ENCODE measurements around the gene NEU2.
"Not testable (repeated sequence)": the region's sequence is repeated elsewhere in the genome, so short reads cannot be mapped to it uniquely, and the experiment has no call there.

The NEU2 gene

GRCh38 chr2:233051241-233052149 lies 19.0 kb downstream of the NEU2 start:
- no peaks in the 10 kb centered on the region for H3K27me3 ChIP-seq (replicated peaks; ENCODE audit: control insufficient read depth, insufficient read depth, low read length)
- no peak for DNase-seq (ENCODE audit: extremely low read depth, insufficient read length)
- H3K4me3 ChIP-seq (replicated peaks; ENCODE audit: low read depth, low read length) = no peak overlapping the region
- no peak for TF ChIP-seq CTCF (IDR thresholded peaks at IDR 0.05; ENCODE audit: insufficient read depth, low read length, poor library complexity, severe bottlenecking)
- H3K36me3 ChIP-seq (ENCODE audit: control insufficient read depth, insufficient read depth, low read length) = no peaks in the 10 kb centered on the region

GRCh38 chr2:233052517-233052916 lies 20.0 kb downstream of the NEU2 start:
- not testable (repeated sequence) for H3K36me3 ChIP-seq (ENCODE audit: control insufficient read depth, insufficient read depth, low read length); H3K4me3 ChIP-seq (replicated peaks; ENCODE audit: low read depth, low read length); H3K27me3 ChIP-seq (replicated peaks; ENCODE audit: control insufficient read depth, insufficient read depth, low read length); DNase-seq (ENCODE audit: extremely low read depth, insufficient read length)

GRCh38 chr2:233053928-233054784 lies 21.7 kb downstream of the NEU2 start:
- peak; percentile 66 for DNase-seq (ENCODE audit: extremely low read depth, insufficient read length)
- Histone ChIP-seq H3K36me3 (ENCODE audit: control insufficient read depth, insufficient read depth, low read length) (no peaks in the 10 kb centered on the region), H3K27me3 (replicated peaks; ENCODE audit: control insufficient read depth, insufficient read depth, low read length) (no peaks in the 10 kb centered on the region), H3K4me3 (replicated peaks; ENCODE audit: low read depth, low read length) (no peak overlapping the region)
- TF ChIP-seq CTCF (IDR thresholded peaks at IDR 0.05; ENCODE audit: insufficient read depth, low read length, poor library complexity, severe bottlenecking) = peak; percentile 98

- no peak for TF ChIP-seq CTCF (IDR thresholded peaks at IDR 0.05; ENCODE audit: insufficient read depth, low read length, poor library complexity, severe bottlenecking)
- DNase-seq (ENCODE audit: extremely low read depth, insufficient read length) = no peak
- H3K36me3 ChIP-seq (ENCODE audit: control insufficient read depth, insufficient read depth, low read length) = no peaks in the 10 kb centered on the region
- H3K27me3 ChIP-seq (replicated peaks; ENCODE audit: control insufficient read depth, insufficient read depth, low read length) = no peaks in the 10 kb centered on the region
- H3K4me3 ChIP-seq (replicated peaks; ENCODE audit: low read depth, low read length) = no peak overlapping the region
These were observed 22.9 kb downstream of the NEU2 start for GRCh38 chr2:233055362-233055761.

GRCh38 chr2:233056961-233057605 lies 24.6 kb downstream of the NEU2 start:
- Histone ChIP-seq H3K4me3 (replicated peaks; ENCODE audit: low read depth, low read length) (no peak overlapping the region), H3K36me3 (ENCODE audit: control insufficient read depth, insufficient read depth, low read length) (no peaks in the 10 kb centered on the region; the same call in none of the 2 replicates), H3K27me3 (replicated peaks; ENCODE audit: control insufficient read depth, insufficient read depth, low read length) (no peaks in the 10 kb centered on the region)
- no peak for DNase-seq (ENCODE audit: extremely low read depth, insufficient read length)
- TF ChIP-seq CTCF (IDR thresholded peaks at IDR 0.05; ENCODE audit: insufficient read depth, low read length, poor library complexity, severe bottlenecking) = no peak

All from GM06990 (cell line).